IMR-90 (cell line): ENCODE measurements around the gene FCHSD2. TPM values are rescaled to one million over a fixed set of nuclear protein-coding genes. Genes with fewer than 3 reads are reported as not detected.

Experiments
- ATAC-seq: fragments of 200-7000 bp; cut with Tn5 transposase; 2 replicates; pipeline ENCODE4 v1.9.1; 2020; ENCODE audit warnings: low read depth, mild to moderate bottlenecking, moderate library complexity
- BruUV-seq: library from RNA; stranded (reverse); fragments of 400-500 nt; replicated peaks from 2 replicates; lab custom pipeline; 2021; lab: Mats Ljungman, UMichigan
- CTCF ChIA-PET: fragments of 300-600 bp; formaldehyde crosslinking; extraction: SDS; loops from one replicate; lab custom pipeline; 2021; ENCODE audit warnings: antibody characterized with exemption; lab: Yijun Ruan, JAX
- POLR2A ChIA-PET: fragments of 300-600 bp; sonication (Branson Sonifier 250); formaldehyde crosslinking; loops from one replicate; lab custom pipeline; 2022; ENCODE audit warnings: antibody characterized with exemption; ENCODE audit not compliant: unreplicated experiment; lab: Charles Lee
- DNase-seq: peaks from one replicate; pipeline ENCODE4 v3.0.0; 2013
- H2AFZ ChIP-seq: replicated peaks from 2 replicates; pipeline ENCODE3; 2013; ENCODE audit warnings: low read length, mild to moderate bottlenecking; ENCODE audit not compliant: poor library complexity
- H2AK5ac ChIP-seq: 2 replicates; pipeline ENCODE4 v1.6.1; 2013; ENCODE audit warnings: low read depth, low read length, inconsistent platforms
- H2AK9ac ChIP-seq: replicated peaks from 2 replicates; pipeline ENCODE3; 2013; ENCODE audit warnings: mild to moderate bottlenecking, low read depth, low read length, moderate library complexity; ENCODE audit not compliant: poor library complexity
- H2BK120ac ChIP-seq: 2 replicates; pipeline ENCODE4 v1.6.1; 2013; ENCODE audit warnings: low read depth, low read length, inconsistent platforms
- H2BK15ac ChIP-seq: 3 replicates; pipeline ENCODE4 v1.6.1; 2013; ENCODE audit warnings: low read depth, low read length, inconsistent platforms
- H2BK20ac ChIP-seq: 2 replicates; pipeline ENCODE4 v1.6.1; 2013; ENCODE audit warnings: low read depth, mild to moderate bottlenecking, inconsistent platforms, low read length, moderate library complexity
- H2BK5ac ChIP-seq: 2 replicates; pipeline ENCODE4 v1.6.1; 2013; ENCODE audit warnings: mild to moderate bottlenecking, low read depth, low read length, inconsistent platforms; ENCODE audit not compliant: poor library complexity, severe bottlenecking
- H3K14ac ChIP-seq: replicated peaks from 2 replicates; pipeline ENCODE4 v1.6.1; 2013; ENCODE audit warnings: low read depth, low read length, inconsistent platforms
- H3K18ac ChIP-seq: 2 replicates; pipeline ENCODE4 v1.6.1; 2013; ENCODE audit warnings: low read depth, low read length, control low read depth
- H3K23ac ChIP-seq: 2 replicates; pipeline ENCODE4 v1.6.1; 2013; ENCODE audit warnings: low read depth, low read length, inconsistent platforms
- H3K27ac ChIP-seq: 2 replicates; pipeline ENCODE4 v1.5.1; 2013; ENCODE audit warnings: mild to moderate bottlenecking, control low read depth, low read length; ENCODE audit not compliant: insufficient read depth
- H3K27me3 ChIP-seq: 2 replicates; pipeline ENCODE4 v1.6.1; 2013; ENCODE audit warnings: low read length; ENCODE audit not compliant: control insufficient read depth, insufficient read depth
- H3K36me3 ChIP-seq: 2 replicates; pipeline ENCODE4 v1.6.1; 2013; ENCODE audit warnings: low read length, mixed read lengths; ENCODE audit not compliant: control insufficient read depth, insufficient read depth
- H3K4ac ChIP-seq: 2 replicates; pipeline ENCODE4 v1.6.1; 2013; ENCODE audit warnings: low read depth, low read length, inconsistent platforms
- H3K4me1 ChIP-seq: 2 replicates; pipeline ENCODE4 v1.6.1; 2013; ENCODE audit warnings: low read length, mixed read lengths; ENCODE audit not compliant: control insufficient read depth, insufficient read depth
- H3K4me2 ChIP-seq: 2 replicates; pipeline ENCODE4 v1.6.1; 2013; ENCODE audit warnings: low read depth, mild to moderate bottlenecking, control low read depth, low read length, moderate library complexity
- H3K4me3 ChIP-seq: 2 replicates; pipeline ENCODE4 v1.5.1; 2013; ENCODE audit warnings: low read depth, mild to moderate bottlenecking, control low read depth, low read length, moderate library complexity; ENCODE audit not compliant: insufficient read depth
- H3K56ac ChIP-seq: 2 replicates; pipeline ENCODE4 v1.6.1; 2013; ENCODE audit warnings: low read length, inconsistent platforms; ENCODE audit not compliant: insufficient read depth; ENCODE audit errors: extremely low read depth
- H3K79me1 ChIP-seq, 2 experiments: 2 replicates each; pipeline ENCODE4 v1.6.1; 2013; ENCODE audit warnings: low read length in 2 of 2, inconsistent platforms in 1 of 2, low read depth in 1 of 2
- H3K9ac ChIP-seq: 2 replicates; pipeline ENCODE4 v1.6.1; 2013; ENCODE audit warnings: low read depth, low read length, control low read depth
- H3K9me1 ChIP-seq: 2 replicates; pipeline ENCODE4 v1.6.1; 2013; ENCODE audit warnings: low read length, inconsistent platforms; ENCODE audit not compliant: insufficient read depth
- H3K9me3 ChIP-seq: 2 replicates; pipeline ENCODE4 v1.6.1; 2013; ENCODE audit warnings: low read length; ENCODE audit not compliant: control insufficient read depth, insufficient read depth
- H4K20me1 ChIP-seq: 2 replicates; pipeline ENCODE4 v1.6.1; 2013; ENCODE audit warnings: low read length, inconsistent platforms; ENCODE audit not compliant: insufficient read depth
- H4K5ac ChIP-seq: 2 replicates; pipeline ENCODE4 v1.6.1; 2013; ENCODE audit warnings: mild to moderate bottlenecking, low read depth, low read length, control low read depth
- H4K8ac ChIP-seq, 2 experiments: 2 replicates each; pipeline ENCODE4 v1.6.1; 2013; ENCODE audit warnings: low read depth in 2 of 2, low read length in 2 of 2, control low read depth in 1 of 2, inconsistent platforms in 1 of 2
- H4K91ac ChIP-seq: 2 replicates; pipeline ENCODE4 v1.6.1; 2013; ENCODE audit warnings: low read depth, low read length, inconsistent platforms; ENCODE audit not compliant: insufficient read depth
- BHLHE40 ChIP-seq: fragments of 150-350 bp; IDR thresholded peaks from 2 replicates; pipeline ENCODE4 v1.6.1; 2016; ENCODE audit warnings: mild to moderate bottlenecking, low read depth, low read length
- CEBPB ChIP-seq: IDR thresholded peaks from 2 replicates; pipeline ENCODE4 v1.6.1; 2012; ENCODE audit warnings: low read depth, low read length, improper control_type of control experiment
- FOS ChIP-seq: fragments of 150-350 bp; IDR thresholded peaks from 2 replicates; pipeline ENCODE4 v1.6.1; 2016; ENCODE audit warnings: low read depth, low read length
- MAFK ChIP-seq: IDR thresholded peaks from 2 replicates; pipeline ENCODE4 v1.6.1; 2012; ENCODE audit warnings: low read depth, low read length, improper control_type of control experiment
- MXI1 ChIP-seq: IDR thresholded peaks from 2 replicates; pipeline ENCODE4 v1.6.1; 2012; ENCODE audit warnings: low read depth, mild to moderate bottlenecking, low read length, moderate library complexity, borderline replicate concordance
- RAD21 ChIP-seq: IDR thresholded peaks from 2 replicates; pipeline ENCODE4 v1.6.1; 2012; ENCODE audit warnings: low read length, improper control_type of control experiment
- USF2 ChIP-seq: fragments of 150-350 bp; IDR thresholded peaks from 2 replicates; pipeline ENCODE4 v1.6.1; 2017; ENCODE audit warnings: mild to moderate bottlenecking, antibody characterized with exemption, low read length, low read depth
- WGBS, 2 experiments: methylation state at CpG; one replicate each; pipeline versions ENCODE4 v1.1.5 to v1.1.7; 2013; ENCODE audit warnings: missing lambda C conversion rate in 2 of 2; ENCODE audit not compliant: insufficient read length in 1 of 2; ENCODE audit errors: extremely low coverage in 2 of 2; 5-methylcytosine and 5-hydroxymethylcytosine counted together
- dilution Hi-C: fragments of 300-500 bp; cut with HindIII; formaldehyde crosslinking; loops from one replicate; pipeline ENCODE4 v1.14.3; 2018; ENCODE audit warnings: low sequenced_read_pairs; ENCODE audit not compliant: unreplicated experiment
- in situ Hi-C: fragments of 300-500 bp; cut with MboI; formaldehyde crosslinking; loops from 3 replicates; pipeline ENCODE4 v1.14.3; 2019; ENCODE audit warnings: low sequenced_read_pairs, inconsistent platforms, mixed read lengths
- intact Hi-C: fragments of 100-400 bp; cut with micrococcal nuclease; formaldehyde crosslinking; loops from 2 replicates; pipeline ENCODE4 v1.10.0; 2022
- polyA plus RNA-seq, 3 experiments: library from polyadenylated mRNA; depleted of rRNA; stranded (reverse); fragments of >200 nt; gene quantifications; 2 replicates each; pipeline ENCODE4 v1.2.3, GENCODE V29; 2012; ENCODE audit warnings: low replicate concordance in 1 of 3
- total RNA-seq: library from RNA; depleted of rRNA; stranded (reverse); fragments of >200 nt; gene quantifications from 2 replicates; pipeline ENCODE4 v1.2.3, GENCODE V29; 2012
- TF ChIP-seq, protein P1 (sequence below): conservative IDR thresholded peaks from 2 replicates; pipeline ENCODE4 v1.5.1; 2012; ENCODE audit warnings: mild to moderate bottlenecking, low read depth, low read length, improper control_type of control experiment

FCHSD2 gene
- total and polyA plus RNA-seq, 2 of the 4 experiments (the other 2 are of a cell fraction): 5.9 to 18.7 TPM

GRCh38 chr11:73158356-73159051 is 16.4 kb upstream of the FCHSD2 start:
- Histone ChIP-seq H3K4me1 (peaks cover 44% of the 10 kb centered on the region), H3K36me3 (no peaks in the 10 kb centered on the region), H3K23ac (peak overlapping the region; percentile 94), H3K18ac (peak overlapping the region; percentile 95), H2AFZ (peak overlapping the region; percentile 82), H2BK15ac (peak overlapping the region; percentile 97; the same call in 2 of the 3 replicates), H3K9ac (peak overlapping the region; percentile 57), H4K5ac (peak overlapping the region; percentile 87), H3K9me3 (no peaks in the 10 kb centered on the region), H3K56ac (peak overlapping the region; percentile 86), H2BK120ac (peak overlapping the region; percentile 97), H3K14ac (peak overlapping the region; percentile 96), H3K4me2 (peak overlapping the region; percentile 12), H2AK9ac (peak overlapping the region; percentile 68), H2BK20ac (peak overlapping the region; percentile 98), H3K4ac (peak overlapping the region; percentile 98), H3K79me1 (peaks cover 0 to 28% of the 10 kb centered on the region in 2 experiments; a peak in 2 of 4 replicates), H2BK5ac (peak overlapping the region; percentile 94), H4K8ac (peak overlapping the region; percentile 48 to 97), H4K20me1 (no peaks in the 10 kb centered on the region), H3K27me3 (no peaks in the 10 kb centered on the region), H4K91ac (peak overlapping the region; percentile 97), H3K9me1 (peaks cover 38% of the 10 kb centered on the region), H2AK5ac (peak overlapping the region; percentile 92), H3K27ac (peak overlapping the region; percentile 82), H3K4me3 (no peak overlapping the region)
- no TSS peak for BruUV-seq
- ATAC-seq: peak; percentile 68
- TF ChIP-seq BHLHE40 (no peak), CEBPB (peak; percentile 72), USF2 (no peak), FOS (no peak), MAFK (no peak), RAD21 (no peak), MXI1 (no peak)
- TF ChIP-seq, protein P1, sequence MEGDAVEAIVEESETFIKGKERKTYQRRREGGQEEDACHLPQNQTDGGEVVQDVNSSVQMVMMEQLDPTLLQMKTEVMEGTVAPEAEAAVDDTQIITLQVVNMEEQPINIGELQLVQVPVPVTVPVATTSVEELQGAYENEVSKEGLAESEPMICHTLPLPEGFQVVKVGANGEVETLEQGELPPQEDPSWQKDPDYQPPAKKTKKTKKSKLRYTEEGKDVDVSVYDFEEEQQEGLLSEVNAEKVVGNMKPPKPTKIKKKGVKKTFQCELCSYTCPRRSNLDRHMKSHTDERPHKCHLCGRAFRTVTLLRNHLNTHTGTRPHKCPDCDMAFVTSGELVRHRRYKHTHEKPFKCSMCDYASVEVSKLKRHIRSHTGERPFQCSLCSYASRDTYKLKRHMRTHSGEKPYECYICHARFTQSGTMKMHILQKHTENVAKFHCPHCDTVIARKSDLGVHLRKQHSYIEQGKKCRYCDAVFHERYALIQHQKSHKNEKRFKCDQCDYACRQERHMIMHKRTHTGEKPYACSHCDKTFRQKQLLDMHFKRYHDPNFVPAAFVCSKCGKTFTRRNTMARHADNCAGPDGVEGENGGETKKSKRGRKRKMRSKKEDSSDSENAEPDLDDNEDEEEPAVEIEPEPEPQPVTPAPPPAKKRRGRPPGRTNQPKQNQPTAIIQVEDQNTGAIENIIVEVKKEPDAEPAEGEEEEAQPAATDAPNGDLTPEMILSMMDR: no peak
- WGBS, 2 experiments: no CpG with 5 or more reads among the region's 8 CpGs
- in situ Hi-C loops: no loop called here
- ChIA-PET POLR2A (interaction anchor here (1.2 kb wide), 1 partner anchor 15 kb away, joined by 5 read pairs; no protein-coding TSS in a partner anchor), CTCF (interaction anchor here (3.9 kb wide), 1 partner anchor 16 kb away, joined by 16 read pairs; the partner anchor contains the start of gene FCHSD2)
- peak; percentile 90 for DNase-seq
- dilution Hi-C loops: no loop called here
- intact Hi-C loops: loop anchor here (1.0 kb wide), 1 partner anchor 16 kb away; the partner anchor contains the start of gene FCHSD2
